Smooth muscle cell (in vitro differentiated cells): ENCODE measurements around the gene TGFB2. TPM values are rescaled to one million over a fixed set of nuclear protein-coding genes. Genes with fewer than 3 reads are reported as not detected.
A peak's percentile ranks its signal among the peaks of the same experiment; 100 is the strongest.

ENCODE experiments used
- DNase-seq: peaks from one replicate; lab custom pipeline; 2025; ENCODE audit not compliant: unreplicated experiment; lab: John Stamatoyannopoulos, UW
- H2AFZ ChIP-seq: fragments of 200-600 bp; sonication (generic); 2 replicates; pipeline ENCODE4 v1.6.0; 2016; ENCODE audit warnings: antibody characterized with exemption, low read depth, mild to moderate bottlenecking
- H3F3A ChIP-seq: fragments of 200-600 bp; sonication (generic); 2 replicates; pipeline ENCODE4 v1.6.0; 2017; ENCODE audit warnings: antibody characterized with exemption, low read depth
- H3K27ac ChIP-seq: fragments of 200-600 bp; sonication (generic); 2 replicates; pipeline ENCODE4 v1.5.1; 2016; ENCODE audit warnings: low read depth, mild to moderate bottlenecking
- H3K27me3 ChIP-seq: fragments of 200-600 bp; sonication (generic); 2 replicates; pipeline ENCODE4 v1.6.1; 2016; ENCODE audit warnings: low read depth, mild to moderate bottlenecking
- H3K36me3 ChIP-seq: fragments of 200-600 bp; sonication (generic); 2 replicates; pipeline ENCODE4 v1.5.1; 2016; ENCODE audit warnings: low read depth
- H3K4me1 ChIP-seq: fragments of 200-600 bp; sonication (generic); 2 replicates; pipeline ENCODE4 v1.5.1; 2016; ENCODE audit warnings: low read depth
- H3K4me2 ChIP-seq: fragments of 200-600 bp; sonication (generic); 2 replicates; pipeline ENCODE4 v1.6.0; 2016; ENCODE audit warnings: mild to moderate bottlenecking
- H3K4me3 ChIP-seq: fragments of 200-600 bp; sonication (generic); 2 replicates; pipeline ENCODE4 v1.5.1; 2016; ENCODE audit warnings: mild to moderate bottlenecking
- H3K79me2 ChIP-seq: fragments of 200-600 bp; sonication (generic); 2 replicates; pipeline ENCODE4 v1.6.0; 2016; ENCODE audit warnings: low read depth, mild to moderate bottlenecking
- H3K9ac ChIP-seq: fragments of 200-600 bp; sonication (generic); 2 replicates; pipeline ENCODE4 v1.6.0; 2016; ENCODE audit warnings: low read depth
- H3K9me3 ChIP-seq: fragments of 200-600 bp; sonication (generic); replicated peaks from 2 replicates; pipeline ENCODE4 v1.5.1; 2016; ENCODE audit warnings: low read depth
- H4K20me1 ChIP-seq: fragments of 200-600 bp; sonication (generic); 2 replicates; pipeline ENCODE4 v1.6.0; 2016; ENCODE audit warnings: low read depth
- CTCF ChIP-seq: fragments of 200-600 bp; sonication (generic); IDR thresholded peaks from 2 replicates; pipeline ENCODE4 v1.5.1; 2017; ENCODE audit warnings: borderline replicate concordance, mild to moderate bottlenecking, antibody characterized with exemption; ENCODE audit not compliant: insufficient read depth, poor library complexity, severe bottlenecking
- WGBS: methylation state at CpG from one replicate; pipeline ENCODE4 v1.1.7; 2016; ENCODE audit warnings: low lambda C conversion rate; 5-methylcytosine and 5-hydroxymethylcytosine counted together
- polyA plus RNA-seq: library from polyadenylated mRNA; unstranded; fragments of >200 nt; fragmentation: Nextera tagmentation; extraction: Ambion mirVana; gene quantifications from 2 replicates; pipeline ENCODE4 v1.2.1, GENCODE V29; 2016
- total RNA-seq: library from RNA; depleted of rRNA; stranded (reverse); fragments of >200 nt; gene quantifications from 2 replicates; pipeline ENCODE4 v1.2.3, GENCODE V29; 2014

TGFB2 gene
- total and polyA plus RNA-seq, 2 experiments from 2014 or later, result 29.1 to 63.3 TPM

GRCh38 chr1:218351391-218352074, 6.4 kb downstream of the TGFB2 start:
- H3K9ac ChIP-seq, result no peak overlapping the region

GRCh38 chr1:218352075-218352438, 6.9 kb downstream of the TGFB2 start:
- H3F3A ChIP-seq, result peaks cover 29% of the 10 kb centered on the region
- H3K9me3 ChIP-seq, result no peaks in the 10 kb centered on the region
- no peak overlapping the region for H3K9ac ChIP-seq
- H3K27ac ChIP-seq, result no peak overlapping the region
- H2AFZ ChIP-seq, result no peak overlapping the region
- peaks cover 4% of the 10 kb centered on the region for H3K4me1 ChIP-seq
- H3K79me2 ChIP-seq, result peaks cover 78% of the 10 kb centered on the region
- H3K4me2 ChIP-seq, result peak overlapping the region; percentile 2
- 82% methylated on average over 7 of the region's 8 CpGs for WGBS
- no peak overlapping the region for H3K4me3 ChIP-seq
- H3K36me3 ChIP-seq, result no peaks in the 10 kb centered on the region
- no peak for TF ChIP-seq CTCF
- DNase-seq, result no peak
- no peaks in the 10 kb centered on the region for H4K20me1 ChIP-seq
- H3K27me3 ChIP-seq, result no peaks in the 10 kb centered on the region

More at GRCh38 chr1:218351391-218352074, 6.4 kb downstream of the TGFB2 start:
- peaks cover 26% of the 10 kb centered on the region for H3F3A ChIP-seq
- no peaks in the 10 kb centered on the region for H3K36me3 ChIP-seq
- H2AFZ ChIP-seq, result no peak overlapping the region
- H3K79me2 ChIP-seq, result peaks cover 78% of the 10 kb centered on the region
- DNase-seq, result no peak
- peak overlapping the region; percentile 95 for H3K4me2 ChIP-seq
- H3K9me3 ChIP-seq, result no peaks in the 10 kb centered on the region
- H3K4me3 ChIP-seq, result peak overlapping the region; percentile 65
- H3K27me3 ChIP-seq, result no peaks in the 10 kb centered on the region
- H4K20me1 ChIP-seq, result no peaks in the 10 kb centered on the region
- TF ChIP-seq CTCF, result peak; percentile 38
- peaks cover 4% of the 10 kb centered on the region for H3K4me1 ChIP-seq
- peak overlapping the region; percentile 66 for H3K27ac ChIP-seq
- 59% methylated on average over 10 of the region's 10 CpGs for WGBS

- no peak overlapping the region for H2AFZ ChIP-seq
These were observed 8.5 kb downstream of the TGFB2 start for GRCh38 chr1:218353656-218354055.

More at GRCh38 chr1:218353656-218354055, 8.5 kb downstream of the TGFB2 start:
- Histone ChIP-seq H3K4me3 (no peak overlapping the region), H3K36me3 (no peaks in the 10 kb centered on the region), H3K4me2 (peak overlapping the region; percentile 9), H3K27ac (no peak overlapping the region), H3K27me3 (no peaks in the 10 kb centered on the region), H3K9ac (no peak overlapping the region), H3K4me1 (peaks cover 11% of the 10 kb centered on the region), H3K79me2 (peaks cover 72% of the 10 kb centered on the region), H3K9me3 (no peaks in the 10 kb centered on the region), H4K20me1 (peaks cover 3% of the 10 kb centered on the region), H3F3A (peaks cover 36% of the 10 kb centered on the region)
- 89% methylated on average over 4 of the region's 4 CpGs for WGBS
- TF ChIP-seq CTCF, result no peak
- no peak for DNase-seq
